H1 (cell line): ENCODE data around the gene KRT7. TPM values are rescaled to one million over a fixed set of nuclear protein-coding genes. Genes with fewer than 3 reads are reported as not detected.

Experiments
- CTCF ChIA-PET: fragments of 300-600 bp; sonication (Branson Sonifier 250); formaldehyde crosslinking; loops from one replicate; lab custom pipeline; 2021; ENCODE audit not compliant: partially characterized antibody; lab: Charles Lee
- POLR2A ChIA-PET: fragments of 300-600 bp; sonication (Branson Sonifier 250); formaldehyde crosslinking; loops from one replicate; lab custom pipeline; 2021; ENCODE audit warnings: inconsistent platforms; ENCODE audit not compliant: partially characterized antibody; lab: Charles Lee
- DNase-seq, 2 experiments: peaks; one replicate each; pipeline versions ENCODE4 v3.0.0 to v3.0.0-alpha.2; 2010 to 2022; ENCODE audit warnings: low spot score in 2 of 2, low read depth in 1 of 2, mixed read lengths in 1 of 2
- FAIRE-seq: peaks from 2 replicates; lab custom pipeline; 2011; peaks lifted over from hg19 to GRCh38; lab: Jason Lieb, UNC
- H2AFZ ChIP-seq: 2 replicates; pipeline ENCODE4 v1.8.1; 2012; ENCODE audit warnings: low read length, inconsistent platforms
- H2AK5ac ChIP-seq: 2 replicates; pipeline ENCODE4 v1.6.1; 2013; ENCODE audit warnings: low read depth, low read length
- H2BK120ac ChIP-seq: replicated peaks from 2 replicates; pipeline ENCODE3; 2013; ENCODE audit warnings: low read depth, low read length, inconsistent platforms
- H2BK12ac ChIP-seq: 2 replicates; pipeline ENCODE4 v1.6.1; 2013; ENCODE audit warnings: low read depth, low read length
- H2BK15ac ChIP-seq: 2 replicates; pipeline ENCODE4 v1.6.1; 2013; ENCODE audit warnings: low read length
- H2BK20ac ChIP-seq: 2 replicates; pipeline ENCODE4 v1.6.1; 2013; ENCODE audit warnings: low read length
- H2BK5ac ChIP-seq: 2 replicates; pipeline ENCODE4 v1.6.1; 2013; ENCODE audit warnings: low read depth, low read length
- H3K14ac ChIP-seq: 2 replicates; pipeline ENCODE4 v1.6.1; 2013; ENCODE audit warnings: inconsistent platforms; ENCODE audit not compliant: insufficient read length
- H3K18ac ChIP-seq: 2 replicates; pipeline ENCODE4 v1.6.1; 2013; ENCODE audit warnings: low read length; ENCODE audit errors: extremely low read depth
- H3K23ac ChIP-seq: 2 replicates; pipeline ENCODE4 v1.6.1; 2013; ENCODE audit warnings: inconsistent platforms; ENCODE audit not compliant: insufficient read length
- H3K23me2 ChIP-seq: 2 replicates; pipeline ENCODE4 v1.6.1; 2013; ENCODE audit warnings: low read depth, low read length
- H3K27ac ChIP-seq: 2 replicates; pipeline ENCODE4 v1.6.1; 2011; ENCODE audit warnings: low read depth, low read length, inconsistent platforms
- H3K27me3 ChIP-seq, 4 experiments: replicated peaks in 1 of 4; 1 replicate in 1 of 4; 2 replicates in 3 of 4; pipeline versions ENCODE4 v1.6.1 to v1.8.1; 2011 to 2013; ENCODE audit warnings: low read length in 3 of 4, mild to moderate bottlenecking in 3 of 4, inconsistent platforms in 2 of 4, mixed read lengths in 2 of 4, moderate library complexity in 1 of 4; ENCODE audit not compliant: control insufficient read depth in 3 of 4, insufficient read depth in 3 of 4; ENCODE audit errors: extremely low read depth in 1 of 4
- H3K36me3 ChIP-seq, 4 experiments: 2 replicates each; pipeline versions ENCODE4 v1.6.1 to v1.8.1; 2011 to 2013; ENCODE audit warnings: mild to moderate bottlenecking in 4 of 4, low read length in 3 of 4, moderate library complexity in 2 of 4, control low read depth in 1 of 4, inconsistent platforms in 1 of 4; ENCODE audit not compliant: insufficient read depth in 4 of 4, control insufficient read depth in 2 of 4
- H3K4ac ChIP-seq: replicated peaks from 2 replicates; pipeline ENCODE3; 2013; ENCODE audit warnings: low read length, low read depth, mixed read lengths, inconsistent platforms; ENCODE audit not compliant: insufficient read length
- H3K4me1 ChIP-seq, 4 experiments: replicated peaks in 1 of 4; 1 replicate in 1 of 4; 2 replicates in 3 of 4; pipeline versions ENCODE4 v1.6.1 to v1.8.1; 2011 to 2013; ENCODE audit warnings: low read length in 3 of 4, inconsistent platforms in 2 of 4, mixed read lengths in 1 of 4; ENCODE audit not compliant: insufficient read depth in 4 of 4, control insufficient read depth in 3 of 4
- H3K4me2 ChIP-seq, 2 experiments: 2 replicates each; pipeline versions ENCODE4 v1.6.1 to v1.8.1; 2011 to 2013; ENCODE audit warnings: low read depth in 2 of 2, low read length in 2 of 2, control low read depth in 1 of 2, inconsistent platforms in 1 of 2, mild to moderate bottlenecking in 1 of 2; ENCODE audit not compliant: insufficient read depth in 1 of 2
- H3K4me3 ChIP-seq, 4 experiments: fragments of 200-600, 300-600 bp in 1 of 4; sonication (generic), shearing (Covaris generic), sonication (Bioruptor Twin) in 1 of 4; 2 replicates each; pipeline versions ENCODE4 v1.5.1 to v1.8.1; 2011 to 2016; ENCODE audit warnings: low read length in 4 of 4, low read depth in 3 of 4, control low read depth in 2 of 4, inconsistent platforms in 2 of 4, mild to moderate bottlenecking in 2 of 4, mixed read lengths in 1 of 4, moderate library complexity in 1 of 4; ENCODE audit not compliant: insufficient read depth in 2 of 4; ENCODE audit errors: extremely low read depth in 1 of 4
- H3K56ac ChIP-seq: replicated peaks from 2 replicates; pipeline ENCODE3; 2013; ENCODE audit warnings: low read depth, mild to moderate bottlenecking, mixed read lengths, low read length, inconsistent platforms; ENCODE audit not compliant: insufficient read length
- H3K79me1 ChIP-seq: 2 replicates; pipeline ENCODE4 v1.6.1; 2013; ENCODE audit warnings: low read depth, low read length, control low read depth
- H3K79me2 ChIP-seq, 2 experiments: 2 replicates each; pipeline versions ENCODE4 v1.6.1 to v1.8.1; 2012 to 2013; ENCODE audit warnings: low read length in 2 of 2, mild to moderate bottlenecking in 2 of 2, inconsistent platforms in 1 of 2; ENCODE audit not compliant: insufficient read depth in 2 of 2, control insufficient read depth in 1 of 2
- H3K9ac ChIP-seq, 4 experiments: replicated peaks in 1 of 4; 1 replicate in 1 of 4; 2 replicates in 3 of 4; pipeline versions ENCODE4 v1.6.1 to v1.8.1; 2011 to 2013; ENCODE audit warnings: low read depth in 3 of 4, low read length in 3 of 4, control low read depth in 2 of 4, mild to moderate bottlenecking in 2 of 4, moderate library complexity in 2 of 4, inconsistent platforms in 1 of 4; ENCODE audit errors: extremely low read depth in 1 of 4
- H3K9me3 ChIP-seq, 2 experiments: 2 replicates each; pipeline versions ENCODE4 v1.6.1 to v1.8.1; 2012 to 2013; ENCODE audit warnings: mild to moderate bottlenecking in 2 of 2, moderate library complexity in 2 of 2, control low read depth in 1 of 2, inconsistent platforms in 1 of 2, low read depth in 1 of 2, low read length in 1 of 2, mixed read lengths in 1 of 2; ENCODE audit not compliant: insufficient read depth in 2 of 2
- H4K20me1 ChIP-seq, 2 experiments: replicated peaks in 1 of 2; 2 replicates each; pipeline versions ENCODE3 to v1.8.1; 2011 to 2013; ENCODE audit warnings: inconsistent platforms in 2 of 2, low read length in 2 of 2, mild to moderate bottlenecking in 1 of 2; ENCODE audit not compliant: insufficient read depth in 2 of 2, control insufficient read depth in 1 of 2
- H4K5ac ChIP-seq: 2 replicates; pipeline ENCODE4 v1.6.1; 2013; ENCODE audit warnings: low read length, low read depth, mixed read lengths, inconsistent platforms; ENCODE audit not compliant: insufficient read length
- H4K8ac ChIP-seq: 2 replicates; pipeline ENCODE4 v1.8.0; 2013; ENCODE audit warnings: mild to moderate bottlenecking, moderate library complexity, low read length, inconsistent platforms; ENCODE audit not compliant: insufficient read depth; ENCODE audit errors: extremely low read depth
- H4K91ac ChIP-seq: replicated peaks from 2 replicates; pipeline ENCODE3; 2013; ENCODE audit warnings: low read length, mixed read lengths, inconsistent platforms; ENCODE audit not compliant: insufficient read length
- ATF3 ChIP-seq: IDR thresholded peaks from 2 replicates; pipeline ENCODE4 v1.6.1; 2011; ENCODE audit warnings: low read depth, mild to moderate bottlenecking, low read length; ENCODE audit not compliant: insufficient read depth
- CBX8 ChIP-seq: fragments of 300-800, 300-1000 bp; sonication (generic); IDR thresholded peaks from 2 replicates; pipeline ENCODE4 v1.7.1; 2016; ENCODE audit warnings: low read depth, low read length, borderline replicate concordance
- CTBP2 ChIP-seq: IDR thresholded peaks from 2 replicates; pipeline ENCODE4 v1.7.0; 2011; ENCODE audit warnings: borderline replicate concordance, mild to moderate bottlenecking, moderate library complexity, mixed read lengths, low read length; ENCODE audit not compliant: insufficient read depth, insufficient read length
- PHF8 ChIP-seq: fragments of 200-600 bp; sonication (generic); conservative IDR thresholded peaks from 2 replicates; pipeline ENCODE4 v1.7.1; 2012; ENCODE audit warnings: low read depth, mild to moderate bottlenecking, inconsistent platforms, low read length, moderate library complexity
- RFX5 ChIP-seq: IDR thresholded peaks from 2 replicates; pipeline ENCODE4 v1.6.1; 2011; ENCODE audit warnings: low read depth, low read length, improper control_type of control experiment, borderline replicate concordance
- SP1 ChIP-seq: IDR thresholded peaks from 2 replicates; pipeline ENCODE4 v1.6.1; 2011; ENCODE audit warnings: low read depth, low read length
- WGBS, 2 experiments: shearing (Covaris generic) in 1 of 2; methylation state at CpG; one replicate each; pipeline versions ENCODE4 v1.1.6 to v1.1.7; 2013 to 2015; ENCODE audit warnings: low lambda C conversion rate in 2 of 2, mixed read lengths in 2 of 2, inconsistent platforms in 1 of 2, low coverage in 1 of 2, missing lambda C conversion rate in 1 of 2; ENCODE audit not compliant: insufficient replicate concordance in 2 of 2, insufficient coverage in 1 of 2, insufficient read length in 1 of 2; ENCODE audit errors: extremely low coverage in 1 of 2, missing lambda C conversion rate in 1 of 2; 5-methylcytosine and 5-hydroxymethylcytosine counted together
- polyA plus RNA-seq, 7 experiments: library from polyadenylated mRNA; depleted of rRNA in 3 of 7; stranded (reverse) in 5 of 7; unstranded in 2 of 7; fragments of >200 nt in 5 of 7; fragments of 200-250 nt in 2 of 7; gene quantifications; 1 replicate in 5 of 7; 2 replicates in 1 of 7; 4 replicates in 1 of 7; pipeline versions ENCODE4 v1.2.1 to v1.2.3, GENCODE V29; 2011 to 2013; ENCODE audit warnings: missing spikeins in 2 of 7, mixed read lengths in 2 of 7
- total RNA-seq: library from RNA; stranded (reverse); fragmentation: NEBNext Ultra II Directional; extraction: Animal tissue kit (Norgen Biotek cat#: 25700); gene quantifications from 2 replicates; pipeline ENCODE4 v1.2.1, GENCODE V29; 2021

KRT7 gene
- total and polyA plus RNA-seq, 2 of the 8 experiments (the other 6 are each of a cell fraction or from before 2014, with no cell fraction given) = 13.2 to 19.0 TPM

DNA sequence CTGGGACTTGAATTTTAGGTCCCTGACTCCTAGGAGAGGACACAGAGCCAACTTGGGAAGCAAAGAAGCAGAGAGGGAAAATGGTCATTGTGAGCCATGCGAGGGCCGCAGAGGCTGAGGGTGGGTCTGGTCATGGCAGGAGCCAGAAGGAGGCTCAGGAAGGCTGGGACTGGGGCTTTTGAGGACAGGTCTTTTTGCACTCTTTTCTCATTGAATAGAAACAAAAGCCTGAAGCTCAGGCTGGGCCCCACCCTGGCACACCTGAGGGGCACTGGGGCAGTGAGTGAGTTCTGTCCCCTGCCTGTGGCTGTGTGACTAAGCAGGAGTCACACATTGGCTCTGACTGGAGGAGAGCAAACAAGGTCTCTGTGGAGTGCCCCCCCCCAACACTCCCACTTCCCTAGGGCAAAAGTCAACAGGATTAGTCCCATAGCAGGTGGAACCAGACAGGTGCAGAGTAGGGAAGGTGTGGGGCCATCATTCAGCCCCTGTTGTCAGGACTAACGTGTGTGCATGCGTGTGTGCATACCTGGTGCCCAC lies 2.8 kb downstream of the KRT7 start:
- no peak overlapping the region for H3K18ac ChIP-seq
- CTCF ChIA-PET = interaction anchor here (1.0 to 17.6 kb wide), 15 partner anchors 10 to 644 kb away, joined by 3 to 151 read pairs (median 6); no protein-coding TSS in a partner anchor
- no peak for DNase-seq
- no peak overlapping the region for H4K91ac ChIP-seq
- H3K4me3 ChIP-seq = no peak overlapping the region
- H2BK12ac ChIP-seq = no peak overlapping the region
- TF ChIP-seq RFX5 (no peak), ATF3 (no peak), CBX8 (no peak), CTBP2 (no peak), PHF8 (no peak), SP1 (no peak)
- no peak overlapping the region for H4K5ac ChIP-seq
- H3K23ac ChIP-seq = no peak overlapping the region
- no peak overlapping the region for H2BK5ac ChIP-seq
- no peaks in the 10 kb centered on the region for H3K9me3 ChIP-seq
- H3K9ac ChIP-seq = no peak overlapping the region
- H2BK15ac ChIP-seq = no peak overlapping the region
- H4K20me1 ChIP-seq = no peaks in the 10 kb centered on the region
- H3K79me2 ChIP-seq = no peaks in the 10 kb centered on the region
- WGBS, 2 experiments = 96% methylated on average over 2 of the region's 4 CpGs; no CpG with 5 or more reads in 1 of the 2 experiments
- FAIRE-seq = no peak
- H3K4ac ChIP-seq = no peak overlapping the region
- H3K79me1 ChIP-seq = no peaks in the 10 kb centered on the region
- H3K14ac ChIP-seq = no peak overlapping the region
- POLR2A ChIA-PET = interaction anchor here (0.6 to 0.7 kb wide), 2 partner anchors 19 to 393 kb away, joined by 3 read pairs; no protein-coding TSS in a partner anchor
- H2BK20ac ChIP-seq = no peak overlapping the region
- no peak overlapping the region for H3K4me2 ChIP-seq
- no peak overlapping the region for H2BK120ac ChIP-seq
- peaks cover 0 to 45% (median 22%) of the 10 kb centered on the region in 4 experiments; a peak in 6 of 7 replicates for H3K27me3 ChIP-seq
- peaks cover 14 to 40% (median 26%) of the 10 kb centered on the region in 4 experiments for H3K4me1 ChIP-seq
- H2AK5ac ChIP-seq = no peak overlapping the region
- H4K8ac ChIP-seq = no peak overlapping the region
- H3K27ac ChIP-seq = no peak overlapping the region
- peaks cover 8% of the 10 kb centered on the region; the same call in 1 of the 2 replicates for H3K23me2 ChIP-seq
- H3K56ac ChIP-seq = no peak overlapping the region
- no peaks in the 10 kb centered on the region; a peak in 1 of 8 replicates for H3K36me3 ChIP-seq
- no peak overlapping the region for H2AFZ ChIP-seq
